ENCODE measurements around the gene IL3.

The IL3 gene

DNA sequence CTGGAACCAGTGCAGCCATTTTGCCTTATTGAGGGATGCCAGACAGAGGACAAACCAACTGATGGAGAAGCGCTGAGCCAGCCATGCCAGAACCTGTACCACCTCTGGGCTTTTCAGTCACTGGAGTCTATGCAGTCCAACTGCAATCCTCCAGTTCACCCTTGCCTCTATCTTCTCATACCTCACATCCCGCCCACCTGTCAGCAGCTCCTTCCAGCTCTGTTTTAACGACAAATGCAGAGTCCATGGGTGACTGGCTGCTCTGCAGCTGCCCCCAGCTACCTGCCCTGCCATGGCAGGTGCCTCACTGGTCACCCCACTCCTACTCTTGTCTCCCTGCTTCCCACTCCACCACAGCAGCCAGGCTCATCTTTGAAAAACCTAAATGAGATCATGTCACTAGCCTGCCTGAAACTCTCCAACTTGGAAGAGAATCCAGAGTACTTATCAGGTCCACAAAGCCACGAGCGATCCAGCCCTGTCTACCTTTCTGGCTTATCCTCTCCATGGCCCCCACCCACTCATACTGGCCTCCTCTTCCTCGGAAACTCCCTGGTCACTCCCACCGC, 35.0 kb upstream of the IL3 start:
- DNase-seq (ENCODE audit: low read depth), result no peak

DNA sequence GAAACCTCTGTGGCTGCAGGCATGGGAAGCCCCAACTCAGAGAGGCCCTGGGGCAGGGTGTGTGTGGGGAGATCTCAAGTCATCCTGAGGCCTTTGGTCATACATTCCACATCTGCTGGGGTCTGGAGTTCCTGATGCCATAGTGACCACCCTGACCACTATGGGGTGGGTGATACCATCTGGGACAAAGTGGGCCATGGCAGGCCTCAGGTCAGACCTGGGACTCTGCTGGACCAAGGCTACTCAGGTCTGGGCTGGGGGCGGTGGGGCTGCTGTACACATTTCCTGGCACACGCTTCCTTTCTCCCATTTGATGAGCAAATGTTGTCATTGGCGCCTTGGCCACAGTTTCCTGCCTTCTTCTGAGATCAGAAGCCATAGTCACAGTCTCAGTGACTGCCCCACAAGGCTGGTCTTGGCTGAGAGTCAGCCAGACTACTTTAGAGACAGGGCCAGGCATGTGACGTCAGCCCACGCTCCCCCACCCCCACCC, 33.9 kb upstream of the IL3 start:
- peak; percentile 27 for DNase-seq (ENCODE audit: low read depth)

DNA sequence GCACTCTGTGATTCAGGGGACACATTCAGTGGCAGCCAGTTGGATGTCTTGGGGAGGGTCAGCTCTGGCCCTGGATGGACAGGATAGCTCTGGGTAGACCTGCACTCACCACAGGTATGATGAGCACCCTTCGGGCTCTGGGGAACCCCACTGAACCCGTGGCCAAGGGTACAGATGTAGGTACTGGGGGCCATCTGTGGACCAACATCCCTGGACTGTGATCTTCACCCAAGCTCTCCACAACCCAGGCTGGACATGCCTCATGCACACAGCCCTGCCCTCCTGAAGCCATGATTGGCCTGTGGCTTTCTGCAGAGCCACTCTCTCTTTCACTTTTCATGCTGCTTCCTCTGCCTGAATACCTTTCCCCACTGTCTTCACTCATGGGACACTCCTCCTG, 33.4 kb upstream of the IL3 start:
- no peak for DNase-seq (ENCODE audit: low read depth)

DNA sequence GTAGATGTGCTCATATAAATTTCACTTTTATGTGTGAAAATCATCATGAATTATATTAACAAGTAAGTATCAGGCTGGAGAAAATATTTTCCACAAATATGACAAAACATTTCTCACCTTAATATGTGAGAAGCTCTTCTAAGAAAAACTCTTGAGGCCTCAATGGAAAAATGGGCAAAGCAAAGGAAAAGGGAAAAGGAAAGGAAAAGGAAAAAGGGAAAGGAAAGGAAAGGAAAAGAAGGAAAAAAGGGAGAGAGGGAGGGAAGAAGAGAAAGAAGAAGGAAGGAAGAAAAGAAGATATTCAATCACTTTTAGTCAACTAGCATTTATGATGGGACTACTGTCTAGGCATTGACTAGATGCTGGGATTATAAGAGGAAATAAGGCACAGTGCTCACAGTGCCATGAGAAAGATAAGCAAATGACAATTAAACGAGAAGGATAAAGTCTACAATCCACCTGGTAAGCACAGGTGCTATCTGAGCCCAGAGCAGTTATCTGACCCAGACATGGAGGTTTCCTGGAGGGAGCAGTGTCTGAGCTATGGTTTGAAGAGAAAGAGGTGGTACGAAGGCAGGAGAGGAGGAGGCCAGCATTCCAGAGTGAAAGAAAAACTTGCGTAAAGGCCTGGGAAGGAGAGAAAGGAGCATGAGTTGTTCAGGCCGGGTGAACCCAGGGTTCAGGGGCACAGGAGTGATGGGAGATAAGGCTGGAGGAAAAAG, 30.7 kb upstream of the IL3 start:
- DNase-seq (ENCODE audit: low read depth), result no peak

DNA sequence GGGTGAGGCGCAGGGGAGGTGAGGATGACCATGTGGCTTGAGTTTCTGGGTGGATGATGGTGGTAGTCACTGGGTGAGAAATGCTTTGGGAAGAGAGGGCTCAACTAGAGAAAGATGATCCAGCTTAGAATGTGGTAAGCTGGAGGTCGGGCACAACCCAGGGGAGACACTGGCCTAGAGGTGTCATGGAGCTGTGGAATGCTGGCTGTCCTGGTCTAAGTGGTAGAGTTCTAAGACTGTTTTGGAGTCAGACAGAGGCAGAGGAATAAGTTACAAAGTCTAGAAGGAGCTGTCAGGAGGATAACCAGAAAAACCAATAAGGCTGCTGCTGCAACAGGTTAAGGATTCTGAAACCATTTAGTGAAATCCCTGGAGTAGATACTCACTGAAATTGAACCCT, 29.8 kb upstream of the IL3 start:
- no peak for DNase-seq (ENCODE audit: low read depth)

DNA sequence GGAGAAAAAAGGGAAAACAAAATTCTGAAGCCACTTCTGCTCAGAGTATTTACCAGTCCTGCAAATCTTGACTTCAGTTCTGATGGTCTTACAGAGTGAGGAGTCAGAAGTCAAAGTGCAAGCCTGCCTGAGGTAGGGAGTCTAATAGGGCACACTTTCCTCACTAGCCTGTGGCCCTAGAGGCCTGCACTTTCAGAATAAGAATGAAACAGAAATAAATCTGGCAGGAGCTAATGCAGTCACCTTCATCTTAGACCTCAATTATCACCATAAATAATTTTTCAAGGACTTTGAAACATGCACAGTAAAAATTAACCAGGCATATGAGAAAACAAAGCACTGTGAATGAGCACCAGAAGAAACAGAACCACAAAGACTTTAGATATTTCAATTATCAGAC, 28.3 kb upstream of the IL3 start:
- no peak for DNase-seq (ENCODE audit: low read depth)

DNA sequence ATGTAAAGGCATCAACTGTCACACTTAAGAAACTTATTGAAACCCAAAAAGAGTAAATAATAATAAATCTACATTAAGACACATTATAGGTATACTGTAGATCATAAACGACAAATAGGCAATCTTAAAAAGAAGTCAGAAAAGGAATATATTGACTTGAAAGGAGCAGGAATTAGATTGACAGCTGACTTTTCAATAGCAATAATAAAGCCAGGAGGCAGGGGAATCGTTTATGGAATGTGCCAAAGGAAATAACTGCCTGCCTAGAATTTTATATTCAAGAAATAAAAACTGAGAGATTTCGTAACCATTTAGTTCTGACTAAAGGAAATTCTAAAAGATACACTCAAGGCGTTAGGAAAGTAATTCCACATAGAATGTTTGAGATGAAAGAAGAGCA, 27.3 kb upstream of the IL3 start:
- no peak for DNase-seq (ENCODE audit: low read depth)

DNA sequence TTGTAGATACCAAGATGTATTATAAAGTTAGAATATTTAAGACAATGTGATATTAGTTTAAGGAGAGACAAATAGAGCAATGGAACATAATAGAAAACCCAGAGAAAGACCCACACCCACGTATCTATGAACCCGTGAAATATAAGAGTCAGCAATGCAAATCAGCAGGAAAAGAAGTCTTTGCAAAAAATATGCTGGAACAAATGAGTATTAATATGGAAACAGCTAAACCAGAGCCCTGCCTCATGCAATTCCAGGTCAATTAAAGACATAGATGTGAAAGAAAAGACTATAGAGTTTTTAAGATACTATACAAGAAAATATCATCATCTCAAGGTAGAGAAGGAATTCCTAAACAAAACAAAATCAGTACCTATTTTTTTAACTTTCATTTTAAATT, 23.1 kb upstream of the IL3 start:
- DNase-seq (ENCODE audit: low read depth), result no peak

DNA sequence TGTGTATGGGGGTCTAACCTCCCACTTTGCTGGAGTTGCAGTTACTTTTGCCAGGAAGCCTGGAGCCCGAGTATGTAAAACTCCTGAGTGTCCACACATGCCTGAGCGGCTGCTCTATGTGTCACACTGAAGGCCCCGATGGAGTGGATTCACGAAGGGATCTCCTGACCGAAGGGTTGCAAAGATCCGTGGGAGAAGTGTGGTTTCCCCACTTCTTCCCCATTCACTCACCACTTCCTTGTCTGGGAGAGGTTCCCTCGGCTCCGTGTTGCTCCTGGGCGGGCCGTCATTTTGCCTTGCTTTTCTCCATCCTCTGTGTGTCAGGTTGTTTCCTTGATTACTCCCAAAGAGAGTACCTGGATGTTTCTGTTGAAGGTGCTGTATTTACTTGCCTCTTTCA, 16.2 kb upstream of the IL3 start:
- no peak for DNase-seq (ENCODE audit: low read depth)

DNA sequence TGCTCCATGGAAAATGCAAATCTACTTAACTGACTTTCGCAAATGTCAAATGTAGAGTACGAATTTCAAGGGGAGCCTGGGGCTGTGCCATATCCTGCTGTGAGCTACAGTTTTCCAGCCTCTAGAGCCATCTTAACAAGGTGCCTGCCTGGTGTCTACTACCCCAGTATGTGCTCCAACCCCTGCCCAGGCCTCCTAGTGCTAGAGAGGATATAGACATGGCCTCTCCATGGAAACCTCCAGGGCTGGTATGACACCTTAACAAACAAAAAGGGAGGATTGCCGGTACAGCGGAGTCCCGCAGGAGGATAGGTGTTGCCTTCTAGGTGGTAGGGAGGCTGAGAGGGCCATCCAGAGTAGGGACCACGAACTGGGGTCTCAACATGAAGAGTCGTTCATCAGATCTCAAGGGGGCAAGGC, 13.6 kb upstream of the IL3 start:
- DNase-seq (ENCODE audit: low read depth), result no peak

DNA sequence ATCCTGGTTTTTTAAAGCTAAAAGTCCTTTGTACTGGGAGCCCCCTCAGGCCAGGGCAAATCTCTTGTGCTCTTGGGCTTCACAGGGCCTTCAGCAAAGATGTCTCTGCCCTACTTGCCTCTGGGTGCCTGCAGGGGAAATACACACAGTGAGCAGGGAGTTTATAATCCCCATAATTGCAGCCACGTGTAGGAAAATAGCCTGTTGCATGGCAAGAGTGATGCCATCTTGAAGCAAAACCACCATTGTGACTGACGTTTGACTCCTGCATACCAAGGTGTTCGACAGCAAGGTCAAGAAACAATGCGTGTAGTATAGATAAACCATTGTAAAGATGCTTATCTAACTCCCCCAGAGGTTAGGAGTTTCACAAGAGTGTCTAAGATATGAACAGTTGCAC, 11.4 kb upstream of the IL3 start:
- no peak for DNase-seq (ENCODE audit: low read depth)

DNA sequence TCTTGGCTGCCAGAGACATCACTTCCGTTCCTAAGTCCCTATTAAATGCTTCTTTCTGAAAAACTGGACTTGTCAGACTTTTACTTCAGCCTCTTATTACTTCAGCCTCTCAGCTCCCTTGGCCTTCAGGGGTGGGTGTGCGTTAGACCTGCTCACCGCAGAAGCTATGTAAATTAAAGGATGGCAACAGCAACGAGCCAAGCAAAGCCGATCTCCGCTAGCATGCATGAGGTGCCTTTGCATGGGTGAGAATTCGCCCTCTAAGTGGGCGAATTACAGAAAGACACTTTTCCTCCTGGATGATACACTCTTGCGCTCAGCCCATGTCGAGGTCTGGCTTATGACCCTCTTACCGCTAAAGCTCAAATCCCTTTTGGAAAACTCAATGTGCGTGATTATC, 10.9 kb upstream of the IL3 start:
- no peak for DNase-seq (ENCODE audit: low read depth)

DNA sequence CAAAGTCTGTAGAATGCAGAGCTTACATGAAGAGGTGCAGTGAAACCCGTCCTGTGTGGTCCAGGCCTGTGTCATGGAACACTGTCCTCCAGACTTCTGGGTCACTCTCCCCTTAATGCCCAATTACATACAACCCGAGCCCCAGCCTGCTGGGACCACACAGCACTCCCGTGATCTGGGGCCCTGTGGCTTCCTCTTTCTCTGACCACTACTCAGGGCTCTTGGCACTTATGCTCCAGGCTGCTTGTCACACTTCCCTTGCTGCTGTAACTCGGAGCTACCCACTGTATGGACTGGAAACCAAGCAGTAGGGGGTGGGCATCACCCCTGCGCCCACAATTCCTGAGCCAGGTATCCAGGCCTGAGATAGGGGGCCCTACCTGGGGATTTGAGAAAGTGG, 10.3 kb upstream of the IL3 start:
- DNase-seq (ENCODE audit: low read depth), result no peak

DNA sequence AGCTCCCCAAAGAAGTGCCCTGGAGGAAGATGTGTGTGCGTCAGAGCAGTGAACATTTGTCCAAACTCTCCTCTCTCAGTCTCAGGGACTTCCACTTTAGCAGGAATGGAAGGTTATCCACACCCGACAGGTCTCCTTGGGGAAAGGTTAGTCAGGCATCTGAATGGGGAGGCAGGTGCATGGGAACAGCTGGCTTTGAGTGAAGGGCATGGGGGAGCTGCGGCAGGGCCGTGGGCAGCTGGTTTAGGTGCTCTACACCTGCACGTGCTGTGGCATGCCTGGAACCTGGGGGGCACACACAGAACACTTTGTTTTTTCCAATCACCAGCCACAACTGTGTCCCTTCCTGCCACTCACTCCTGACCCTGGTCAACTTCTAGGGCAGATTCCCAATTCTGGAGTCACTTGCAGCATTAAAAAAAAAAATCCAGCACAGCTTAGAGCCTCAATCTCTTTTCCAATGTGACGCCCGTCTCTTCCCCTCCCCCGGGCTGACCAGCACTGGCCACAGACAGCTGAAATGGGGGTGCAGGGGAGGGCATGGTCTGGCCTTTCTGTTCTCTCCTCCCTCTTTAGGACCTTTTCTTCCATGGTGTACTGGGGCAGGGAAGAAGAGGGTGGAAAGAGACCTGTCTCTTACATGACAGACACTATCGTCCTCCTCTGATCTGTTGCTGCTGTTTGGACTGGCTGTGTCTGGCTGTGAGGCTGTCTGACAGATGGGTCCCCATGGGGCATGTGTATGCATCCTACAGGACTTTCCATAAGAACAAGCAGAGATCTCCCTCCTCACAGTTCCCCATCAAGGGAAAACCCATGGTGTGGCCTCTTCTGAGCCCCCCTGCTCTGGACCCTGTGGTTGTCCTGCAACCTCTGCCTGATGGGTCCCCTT, 9.5 kb upstream of the IL3 start:
- DNase-seq (ENCODE audit: low read depth), result no peak

DNA sequence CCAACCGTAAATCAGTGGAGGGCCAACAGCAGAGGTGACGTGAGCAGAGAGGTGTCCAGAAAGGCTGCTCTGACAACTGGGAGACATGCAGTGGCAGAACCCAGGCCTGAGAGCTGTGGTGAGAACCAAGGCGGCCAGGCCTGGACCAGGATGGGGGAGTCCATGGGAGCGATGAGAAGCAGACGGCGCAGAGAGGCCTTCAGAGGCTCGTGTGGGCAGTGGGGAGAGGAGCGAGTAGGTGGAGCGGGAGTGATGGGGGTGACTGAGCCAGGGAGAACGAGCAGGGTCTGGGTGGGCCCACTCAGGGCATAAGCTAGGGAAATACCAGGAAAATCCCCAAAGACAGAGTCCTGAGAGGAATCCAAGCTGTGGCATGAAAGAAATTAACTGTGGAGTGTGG, 7.9 kb upstream of the IL3 start:
- DNase-seq (ENCODE audit: low read depth), result no peak

DNA sequence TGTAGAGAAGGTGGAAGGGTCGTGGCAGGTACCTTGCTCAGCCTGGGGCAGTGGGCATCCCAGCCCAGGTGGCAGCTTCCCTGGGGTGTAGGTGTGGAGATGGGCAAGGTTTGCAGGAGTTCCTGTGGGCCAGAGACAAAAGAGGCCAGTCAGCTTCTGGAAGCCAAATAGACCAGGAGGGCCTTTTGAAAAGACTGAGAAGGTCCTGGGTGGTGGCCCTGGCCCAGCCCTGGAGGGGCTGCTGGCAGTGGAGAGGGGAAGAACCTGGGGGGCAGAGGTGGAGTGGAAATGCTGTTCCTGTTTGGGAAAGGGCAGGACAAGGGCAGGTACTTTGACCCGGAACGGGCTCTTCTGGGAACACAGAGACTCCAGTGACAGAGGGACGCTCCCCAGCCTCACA, 7.0 kb upstream of the IL3 start:
- no peak for DNase-seq (ENCODE audit: low read depth)

DNA sequence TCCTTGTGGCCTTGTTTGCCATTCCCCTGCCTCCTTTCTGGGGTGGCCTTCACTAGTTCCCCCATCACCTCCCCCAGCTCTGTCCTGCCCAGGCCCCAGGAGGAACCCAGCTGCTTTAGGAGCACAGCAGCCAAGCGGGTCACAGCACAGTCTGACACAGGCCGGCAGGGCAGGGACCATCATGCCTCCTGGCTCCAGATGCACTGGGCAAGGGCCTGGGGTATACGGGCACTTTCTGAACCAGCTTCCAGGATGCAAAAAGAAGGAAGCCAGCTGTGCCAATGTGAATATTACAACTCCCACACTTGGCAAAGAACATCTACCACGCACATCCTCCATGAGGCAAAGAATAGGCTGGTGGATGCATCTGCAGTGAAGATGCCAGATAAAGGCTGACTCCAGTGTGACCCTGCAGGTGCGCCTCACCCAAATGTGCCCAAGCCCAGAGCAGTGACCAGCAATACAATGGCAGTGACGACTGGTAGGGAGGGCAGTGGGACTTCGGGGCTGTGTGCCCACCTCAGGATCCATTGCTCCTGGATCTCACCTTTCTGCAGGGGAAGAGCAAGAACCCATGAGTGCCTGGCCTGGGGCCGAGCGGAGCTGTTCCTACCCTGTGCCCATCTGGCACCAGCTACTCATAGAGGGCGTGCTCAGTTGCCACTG, 6.3 kb upstream of the IL3 start:
- no peak for DNase-seq (ENCODE audit: low read depth)

DNA sequence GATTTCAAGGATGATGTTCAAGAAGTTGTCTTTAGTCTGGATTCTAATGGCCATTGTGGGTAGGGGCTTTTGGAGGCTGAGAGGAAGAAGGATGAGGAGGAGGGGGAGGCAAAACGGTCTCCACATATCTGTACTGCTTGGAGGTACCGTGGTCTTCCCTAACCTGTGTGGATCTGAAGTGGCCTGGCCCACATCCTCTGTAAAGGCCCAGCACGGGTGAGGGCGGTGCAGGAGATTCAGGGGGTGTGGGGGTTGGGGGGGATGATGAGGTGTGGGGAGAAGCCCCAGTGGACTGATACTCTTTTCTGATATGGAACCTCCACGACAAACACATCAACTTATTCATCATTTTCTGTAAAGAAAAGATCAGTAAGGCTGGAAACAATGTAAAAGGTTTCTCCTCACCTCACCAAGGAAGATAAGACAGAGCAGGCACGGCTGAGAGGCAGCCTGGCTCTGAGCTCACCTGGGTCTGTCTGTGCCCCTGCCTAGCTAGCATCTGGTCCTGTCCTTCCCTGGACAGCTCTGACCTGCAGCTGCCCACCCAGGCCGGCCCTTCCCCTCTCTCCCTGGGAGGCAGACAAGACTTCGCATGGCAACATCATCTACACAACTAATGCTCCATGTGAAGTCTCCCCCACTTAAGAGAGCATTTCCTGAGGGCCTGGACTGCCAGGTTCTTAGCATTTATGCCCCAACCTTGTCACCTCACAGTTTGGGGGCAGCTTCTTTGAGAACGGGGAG, 5.6 kb upstream of the IL3 start:
- DNase-seq (ENCODE audit: low read depth), result no peak

DNA sequence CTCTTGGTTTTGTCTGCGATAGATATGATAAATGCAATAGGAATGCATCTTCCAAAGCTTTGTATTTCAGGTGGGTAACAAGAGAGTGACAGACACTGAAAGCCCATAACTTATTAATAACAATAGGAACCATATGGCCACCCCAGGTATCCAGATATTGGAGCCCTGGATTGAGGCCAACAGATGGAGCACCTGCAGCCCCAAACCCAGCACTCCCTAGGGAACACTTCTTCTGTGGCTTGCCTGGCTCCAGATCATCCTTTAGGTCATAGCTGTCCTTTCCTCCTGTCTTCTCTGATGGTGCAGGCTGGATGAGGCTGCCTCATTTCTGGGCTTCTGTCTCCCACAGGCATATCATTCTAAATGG, 5.0 kb upstream of the IL3 start:
- DNase-seq (ENCODE audit: low read depth), result no peak

DNA sequence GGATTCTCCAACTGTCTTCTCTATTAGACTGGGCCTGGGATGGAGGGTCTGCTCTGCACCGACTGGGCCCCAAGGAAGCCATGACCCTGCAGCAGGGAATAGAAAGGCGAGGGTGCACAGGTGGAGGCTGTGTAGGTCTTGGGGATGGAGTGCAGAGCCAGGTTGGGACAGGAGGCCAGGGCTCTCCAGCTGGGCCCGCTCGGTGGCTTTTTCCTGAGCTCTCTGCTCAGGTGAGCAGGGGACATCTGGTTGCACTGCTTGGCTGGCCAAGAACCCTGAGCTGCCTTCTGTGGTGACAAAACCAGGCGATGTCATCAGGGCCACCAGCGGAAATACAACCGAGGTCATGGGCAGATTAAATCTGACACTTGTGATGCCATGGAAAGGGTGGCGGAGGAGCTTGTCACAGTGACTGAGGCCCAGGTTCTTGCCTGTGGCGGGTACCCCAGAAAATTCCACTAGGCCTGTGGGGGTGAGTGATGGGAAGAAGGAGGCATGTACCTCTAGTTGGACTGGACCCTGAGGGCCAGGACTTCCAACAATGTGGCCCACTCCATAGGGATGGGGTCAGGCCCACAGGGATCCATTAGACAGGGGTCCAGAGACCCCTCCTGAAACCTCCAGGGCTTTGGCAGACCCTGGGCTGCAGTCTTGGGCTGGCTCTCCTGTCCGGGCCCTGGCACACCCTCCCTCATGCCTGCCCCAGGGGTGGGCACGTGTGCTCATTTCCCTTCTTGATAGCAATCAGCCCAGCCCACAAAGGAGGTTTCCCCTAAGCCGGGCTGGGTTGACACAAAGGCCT, 4.4 kb upstream of the IL3 start:
- DNase-seq (ENCODE audit: low read depth), result peak; percentile 32
